B cell (primary cell): ENCODE measurements around the gene VPS51. TPM values are rescaled to one million over a fixed set of nuclear protein-coding genes. Genes with fewer than 3 reads are reported as not detected.

Experiments
- ATAC-seq: fragments of 200-7000 bp; cut with Tn5 transposase; one replicate; pipeline ENCODE4 v1.10.0; 2021; ENCODE audit warnings: low read depth, mild to moderate bottlenecking, moderate number of reproducible peaks, moderate library complexity
- CTCF ChIA-PET: fragments of 350-600 bp; sonication (Branson Sonifier 250); formaldehyde crosslinking; loops from one replicate; lab custom pipeline; 2021; ENCODE audit warnings: antibody characterized with exemption, inconsistent platforms; lab: Charles Lee
- POLR2A ChIA-PET: fragments of 350-600 bp; sonication (Branson Sonifier 250); formaldehyde crosslinking; loops from one replicate; lab custom pipeline; 2021; ENCODE audit warnings: antibody characterized with exemption; lab: Charles Lee
- DNase-seq: peaks from one replicate; pipeline ENCODE4 v3.0.0; 2013
- H2AFZ ChIP-seq: 2 replicates; pipeline ENCODE4 v1.6.1; 2012; ENCODE audit warnings: mild to moderate bottlenecking, low read depth, low read length; ENCODE audit not compliant: insufficient read depth, poor library complexity, severe bottlenecking
- H3K27ac ChIP-seq, 2 donors: 1 replicate in 1 of 2; 2 replicates in 1 of 2; pipeline ENCODE4 v1.5.1; 2012 to 2013; ENCODE audit warnings: low read length in 2 of 2, mild to moderate bottlenecking in 2 of 2, moderate library complexity in 1 of 2
- H3K27me3 ChIP-seq, 4 experiments: fragments of 200-600 bp in 1 of 4; sonication (generic) in 1 of 4; replicated peaks in 1 of 4; 1 replicate in 2 of 4; 2 replicates in 2 of 4; pipeline versions ENCODE4 v1.6.1 to v1.7.0; 2013 to 2016; ENCODE audit warnings: low read length in 3 of 4, mild to moderate bottlenecking in 2 of 4, mixed read lengths in 1 of 4, moderate library complexity in 1 of 4; ENCODE audit not compliant: insufficient read depth in 4 of 4, control insufficient read depth in 3 of 4; ENCODE audit errors: control extremely low read depth in 1 of 4
- H3K36me3 ChIP-seq, 2 experiments: replicated peaks in 1 of 2; 1 replicate in 1 of 2; 2 replicates in 1 of 2; pipeline versions ENCODE4 v1.6.1 to v1.7.1; 2013; ENCODE audit warnings: low read length in 1 of 2; ENCODE audit not compliant: insufficient read depth in 2 of 2, control insufficient read depth in 1 of 2; ENCODE audit errors: control extremely low read depth in 1 of 2, extremely low read depth in 1 of 2
- H3K4me1 ChIP-seq, 2 donors: fragments of 200-600 bp in 1 of 2; sonication (generic) in 1 of 2; 1 replicate in 1 of 2; 2 replicates in 1 of 2; pipeline versions ENCODE4 v1.5.1 to v1.6.1; 2013 to 2017; ENCODE audit warnings: low read length in 2 of 2; ENCODE audit not compliant: control insufficient read depth in 2 of 2, insufficient read depth in 2 of 2
- H3K4me2 ChIP-seq: replicated peaks from 2 replicates; pipeline ENCODE3; 2012; ENCODE audit warnings: mild to moderate bottlenecking, low read depth, low read length; ENCODE audit not compliant: poor library complexity, severe bottlenecking
- H3K4me3 ChIP-seq, 5 experiments: fragments of 200-600 bp in 1 of 5; sonication (generic) in 1 of 5; 1 replicate in 3 of 5; 2 replicates in 2 of 5; pipeline versions ENCODE4 v1.5.1 to v1.7.0; 2011 to 2016; ENCODE audit warnings: low read length in 4 of 5, mild to moderate bottlenecking in 4 of 5, low read depth in 2 of 5, control low read depth in 1 of 5, moderate library complexity in 1 of 5; ENCODE audit not compliant: insufficient read depth in 1 of 5; ENCODE audit errors: control extremely low read depth in 1 of 5, extremely low read depth in 1 of 5
- H3K79me2 ChIP-seq: fragments of 200-600 bp; sonication (generic); one replicate; pipeline ENCODE4 v1.6.0; 2016; ENCODE audit warnings: low read length; ENCODE audit not compliant: control insufficient read depth, insufficient read depth
- H3K9ac ChIP-seq: fragments of 200-600 bp; sonication (generic); 2 replicates; pipeline ENCODE4 v1.6.1; 2017; ENCODE audit warnings: mild to moderate bottlenecking, low read length, moderate library complexity
- H3K9me3 ChIP-seq, 3 donors: one replicate each; pipeline versions ENCODE4 v1.6.1 to v1.7.1; 2013; ENCODE audit warnings: low read length in 2 of 3; ENCODE audit not compliant: control insufficient read depth in 2 of 3, insufficient read depth in 1 of 3; ENCODE audit errors: control extremely low read depth in 1 of 3
- H4K20me1 ChIP-seq: 2 replicates; pipeline ENCODE4 v1.6.0; 2012; ENCODE audit warnings: mild to moderate bottlenecking, low read length; ENCODE audit not compliant: insufficient read depth, control insufficient read depth, poor library complexity, severe bottlenecking
- H3K27ac Mint-ChIP-seq: one replicate; pipeline ENCODE4 v1.8.0; 2021; ENCODE audit warnings: mixed read lengths
- H3K27me3 Mint-ChIP-seq: one replicate; pipeline ENCODE4 v1.8.0; 2021; ENCODE audit warnings: mixed read lengths
- H3K4me1 Mint-ChIP-seq: one replicate; pipeline ENCODE4 v1.8.0; 2021; ENCODE audit warnings: mixed read lengths
- H3K4me3 Mint-ChIP-seq: one replicate; pipeline ENCODE4 v1.8.0; 2021; ENCODE audit warnings: mixed read lengths
- H3K9me3 Mint-ChIP-seq: one replicate; pipeline ENCODE4 v1.8.0; 2022; ENCODE audit warnings: mixed read lengths; ENCODE audit not compliant: insufficient read depth
- CTCF ChIP-seq: fragments of 200-600 bp; IDR thresholded peaks from one replicate; pipeline ENCODE4 v1.8.0; 2022; ENCODE audit warnings: antibody characterized with exemption, mild to moderate bottlenecking
- EZH2 ChIP-seq: IDR thresholded peaks from 2 replicates; pipeline ENCODE4 v1.6.1; 2012; ENCODE audit warnings: borderline replicate concordance, low read depth, mild to moderate bottlenecking, moderate library complexity, low read length; ENCODE audit not compliant: insufficient read depth, poor library complexity, severe bottlenecking
- WGBS: methylation state at CpG from one replicate; pipeline ENCODE4 v1.1.5; 2013; ENCODE audit warnings: missing lambda C conversion rate; ENCODE audit not compliant: insufficient coverage; 5-methylcytosine and 5-hydroxymethylcytosine counted together
- intact Hi-C: fragments of 100-400 bp; cut with micrococcal nuclease; formaldehyde crosslinking; loops from one replicate; pipeline ENCODE4 v1.10.0; 2022
- polyA plus RNA-seq: library from polyadenylated mRNA; depleted of rRNA; stranded (reverse); fragments of >200 nt; gene quantifications from 2 replicates; pipeline ENCODE4 v1.2.3, GENCODE V29; 2012
- total RNA-seq, 2 donors: library from RNA; stranded (reverse); fragments of 120-200 nt in 1 of 2; gene quantifications; 1 replicate in 1 of 2; 2 replicates in 1 of 2; pipeline versions ENCODE4 v1.2.3 to v1.2.4, GENCODE V29; 2013 to 2022

Gene VPS51
- total and polyA plus RNA-seq, 2 donors (not counting 1 experiment from before 2014, with no cell fraction given), result 206 to 223 TPM

- no peak for ATAC-seq
- Histone ChIP-seq H3K4me2 (no peak overlapping the region), H3K27ac (no peak overlapping the region), H3K36me3 (peaks cover 3 to 83% of the 10 kb centered on the region in 2 experiments), H3K9me3 (no peaks in the 10 kb centered on the region), H4K20me1 (peaks cover 76% of the 10 kb centered on the region), H3K9ac (no peak overlapping the region), H3K79me2 (peaks cover 79% of the 10 kb centered on the region), H2AFZ (no peak overlapping the region), H3K4me3 (no peak overlapping the region), H3K27me3 (no peaks in the 10 kb centered on the region), H3K4me1 (peaks cover 39 to 58% of the 10 kb centered on the region in 2 donors)
- Mint-ChIP-seq H3K9me3 (no peaks in the 10 kb centered on the region), H3K4me1 (peaks cover 48% of the 10 kb centered on the region), H3K27ac (no peak overlapping the region), H3K27me3 (no peaks in the 10 kb centered on the region), H3K4me3 (no peak overlapping the region)
- peak; percentile 4 for DNase-seq
- TF ChIP-seq CTCF (no peak), EZH2 (no peak)
- ChIA-PET POLR2A (interaction anchor here (1.2 kb wide), 1 partner anchor 43 kb away, joined by 3 read pairs; the partner anchor contains the start of gene SPDYC), CTCF (interaction anchor here (1.5 to 4.4 kb wide), 2 partner anchors 10 to 15 kb away, joined by 4 to 20 read pairs; partner anchors contain the start of genes TM7SF2 and ZNHIT2)
- intact Hi-C loops, result no loop called here
- WGBS, result 91% methylated on average over 9 of the region's 12 CpGs
Observed at GRCh38 chr11:65127473-65128181, 31.6 kb downstream of the VPS51 start.
